WTC11 (cell line): Measurements from ENCODE around the gene WFDC12. TPM values are rescaled to one million over a fixed set of nuclear protein-coding genes. Genes with fewer than 3 reads are reported as not detected.

Source experiments
- ATAC-seq: fragments of 200-7000 bp; cut with Tn5 transposase; 2 replicates; pipeline ENCODE4 v1.10.0; 2021; ENCODE audit warnings: mild to moderate bottlenecking, moderate library complexity
- CTCF ChIA-PET: fragments of 300-600 bp; sonication (Branson Sonifier 250); formaldehyde crosslinking; loops from one replicate; lab custom pipeline; 2021; ENCODE audit warnings: antibody characterized with exemption; lab: Charles Lee
- POLR2A ChIA-PET: fragments of 350-600 bp; sonication (Branson Sonifier 250); formaldehyde crosslinking; loops from one replicate; lab custom pipeline; 2021; ENCODE audit warnings: antibody characterized with exemption; lab: Charles Lee
- DNase-seq: peaks from one replicate; pipeline ENCODE4 v3.0.0; 2021; ENCODE audit warnings: low spot score
- H3K27ac Mint-ChIP-seq: 2 replicates; pipeline ENCODE4 v1.8.0; 2021; ENCODE audit warnings: mixed read lengths
- H3K27me3 Mint-ChIP-seq: 2 replicates; pipeline ENCODE4 v1.8.0; 2021; ENCODE audit warnings: low read depth, mild to moderate bottlenecking, moderate library complexity, mixed read lengths
- H3K36me3 Mint-ChIP-seq: 2 replicates; pipeline ENCODE4 v1.8.0; 2021; ENCODE audit warnings: mixed read lengths
- H3K4me1 Mint-ChIP-seq: 2 replicates; pipeline ENCODE4 v1.8.0; 2022; ENCODE audit warnings: mixed read lengths
- H3K4me3 Mint-ChIP-seq: 2 replicates; pipeline ENCODE4 v1.8.0; 2021; ENCODE audit warnings: mild to moderate bottlenecking, moderate library complexity, mixed read lengths
- H3K9me3 Mint-ChIP-seq: 2 replicates; pipeline ENCODE4 v1.8.0; 2021; ENCODE audit warnings: mixed read lengths
- AFF4 ChIP-seq: sonication (generic); formaldehyde crosslinking; IDR thresholded peaks from 2 replicates; pipeline ENCODE4 v1.8.1; 2023; ENCODE audit warnings: mild to moderate bottlenecking, missing genetic modification reagents, borderline replicate concordance
- AR ChIP-seq: fragments of 250-450 bp; sonication (Bioruptor Pico); IDR thresholded peaks from 2 replicates; pipeline ENCODE4 v1.9.0; 2021; ENCODE audit warnings: mild to moderate bottlenecking
- ATF1 ChIP-seq: sonication (generic); formaldehyde crosslinking; IDR thresholded peaks from 2 replicates; pipeline ENCODE4 v1.8.1; 2023; ENCODE audit warnings: mild to moderate bottlenecking, moderate library complexity, missing genetic modification reagents
- ATF3 ChIP-seq: sonication (generic); formaldehyde crosslinking; conservative IDR thresholded peaks from 2 replicates; pipeline ENCODE4 v1.8.1; 2022; ENCODE audit warnings: mild to moderate bottlenecking, missing genetic modification reagents
- ATF6 ChIP-seq: sonication (generic); formaldehyde crosslinking; IDR thresholded peaks from 2 replicates; pipeline ENCODE4 v1.8.1; 2023; ENCODE audit warnings: mild to moderate bottlenecking, missing genetic modification reagents
- CTCF ChIP-seq: fragments of 200-600 bp; IDR thresholded peaks from 2 replicates; pipeline ENCODE4 v1.8.0; 2022; ENCODE audit warnings: antibody characterized with exemption
- EMX1 ChIP-seq: fragments of 250-450 bp; sonication (Bioruptor Pico); IDR thresholded peaks from 2 replicates; pipeline ENCODE4 v1.8.0; 2021; ENCODE audit warnings: mild to moderate bottlenecking
- GRHL2 ChIP-seq: fragments of 250-450 bp; sonication (Bioruptor Pico); IDR thresholded peaks from 2 replicates; pipeline ENCODE4 v1.8.0; 2022; ENCODE audit warnings: mild to moderate bottlenecking, moderate library complexity; ENCODE audit not compliant: insufficient replicate concordance, severe bottlenecking
- IRF2 ChIP-seq: sonication (generic); formaldehyde crosslinking; IDR thresholded peaks from 2 replicates; pipeline ENCODE4 v1.8.0; 2022; ENCODE audit warnings: low read depth, missing genetic modification reagents, borderline replicate concordance
- JUN ChIP-seq: sonication (generic); formaldehyde crosslinking; IDR thresholded peaks from 2 replicates; pipeline ENCODE4 v1.8.0; 2023; ENCODE audit warnings: mild to moderate bottlenecking, missing genetic modification reagents
- OVOL2 ChIP-seq: fragments of 250-450 bp; sonication (Bioruptor Pico); IDR thresholded peaks from 2 replicates; pipeline ENCODE4 v1.9.0; 2021; ENCODE audit warnings: mild to moderate bottlenecking, borderline replicate concordance
- PRRX2 ChIP-seq: fragments of 250-450 bp; sonication (Bioruptor Pico); IDR thresholded peaks from 2 replicates; pipeline ENCODE4 v1.8.0; 2021; ENCODE audit warnings: mild to moderate bottlenecking
- RELA ChIP-seq: sonication (generic); formaldehyde crosslinking; IDR thresholded peaks from 2 replicates; pipeline ENCODE4 v1.8.1; 2022; ENCODE audit warnings: missing genetic modification reagents, mild to moderate bottlenecking, borderline replicate concordance
- SP1 ChIP-seq: sonication (generic); formaldehyde crosslinking; conservative IDR thresholded peaks from 2 replicates; pipeline ENCODE4 v1.8.1; 2022; ENCODE audit warnings: missing genetic modification reagents
- TEAD4 ChIP-seq: sonication (generic); formaldehyde crosslinking; IDR thresholded peaks from 2 replicates; pipeline ENCODE4 v1.8.0; 2022; ENCODE audit warnings: mild to moderate bottlenecking, missing genetic modification reagents
- TP53 ChIP-seq: sonication (generic); formaldehyde crosslinking; IDR thresholded peaks from 2 replicates; pipeline ENCODE4 v1.8.1; 2023; ENCODE audit warnings: mild to moderate bottlenecking, missing genetic modification reagents
- USF2 ChIP-seq: sonication (generic); formaldehyde crosslinking; IDR thresholded peaks from 2 replicates; pipeline ENCODE4 v1.8.1; 2023; ENCODE audit warnings: mild to moderate bottlenecking, missing genetic modification reagents, moderate library complexity
- ZBTB43 ChIP-seq: sonication (generic); formaldehyde crosslinking; IDR thresholded peaks from 2 replicates; pipeline ENCODE4 v1.8.1; 2023; ENCODE audit warnings: mild to moderate bottlenecking, missing genetic modification reagents
- ZNF396 ChIP-seq: fragments of 250-450 bp; sonication (Bioruptor Pico); IDR thresholded peaks from 2 replicates; pipeline ENCODE4 v1.8.0; 2021; ENCODE audit warnings: mild to moderate bottlenecking, moderate library complexity, borderline replicate concordance
- total RNA-seq: library from RNA; stranded (reverse); gene quantifications from 3 replicates; pipeline ENCODE4 v1.2.3, GENCODE V29; 2021

The WFDC12 gene
- total RNA-seq, 1 experiment from 2014 or later: not detected

GRCh38 chr20:45153752-45154151, 29.5 kb upstream of the WFDC12 start (continued):
- TF ChIP-seq USF2 (CRISPR knock-in tag) (no peak), ZNF396 (CRISPR knock-in tag) (no peak), ATF6 (CRISPR knock-in tag) (no peak), TEAD4 (CRISPR knock-in tag) (no peak), CTCF (no peak), ZBTB43 (no peak), OVOL2 (CRISPR knock-in tag) (no peak)

- peaks cover 40% of the 10 kb centered on the region for H3K27me3 Mint-ChIP-seq
Measured at GRCh38 chr20:45153147-45153546, 28.9 kb upstream of the WFDC12 start.

GRCh38 chr20:45152405-45152804, 28.1 kb upstream of the WFDC12 start:
- POLR2A ChIA-PET: no interaction called here
- ATAC-seq (no peak), DNase-seq (no peak)
- Mint-ChIP-seq H3K9me3 (peaks cover 18% of the 10 kb centered on the region), H3K4me1 (no peaks in the 10 kb centered on the region), H3K4me3 (no peak overlapping the region), H3K36me3 (no peaks in the 10 kb centered on the region), H3K27me3 (peaks cover 32% of the 10 kb centered on the region)
- CTCF ChIA-PET: interaction anchor here (2.3 to 2.5 kb wide), 2 partner anchors 13 to 14 kb away, joined by 12 to 13 read pairs; no protein-coding TSS in a partner anchor
- TF ChIP-seq AFF4 (CRISPR knock-in tag): no peak
- TF ChIP-seq RELA: no peak
- no peak for TF ChIP-seq EMX1 (CRISPR knock-in tag)
- TF ChIP-seq PRRX2 (CRISPR knock-in tag): no peak
- no peak for TF ChIP-seq ATF1 (CRISPR knock-in tag)
- TF ChIP-seq TP53 (CRISPR knock-in tag): no peak
- no peak for TF ChIP-seq GRHL2
- TF ChIP-seq, all 79 proteins: peak for 0
- no peak overlapping the region for H3K27ac Mint-ChIP-seq

More at GRCh38 chr20:45153147-45153546, 28.9 kb upstream of the WFDC12 start:
- no peak overlapping the region for H3K4me3 Mint-ChIP-seq
- ATAC-seq (no peak), DNase-seq (no peak)
- no peaks in the 10 kb centered on the region for H3K36me3 Mint-ChIP-seq
- no peaks in the 10 kb centered on the region for H3K4me1 Mint-ChIP-seq
- CTCF ChIA-PET: interaction anchor here (2.5 kb wide), 1 partner anchor 15 kb away, joined by 13 read pairs; no protein-coding TSS in a partner anchor
- TF ChIP-seq ATF3 (CRISPR knock-in tag) (no peak), AR (CRISPR knock-in tag) (no peak), IRF2 (CRISPR knock-in tag) (no peak), JUN (CRISPR knock-in tag) (no peak), SP1 (no peak)
- POLR2A ChIA-PET: no interaction called here
- H3K27ac Mint-ChIP-seq: no peak overlapping the region
- peaks cover 18% of the 10 kb centered on the region for H3K9me3 Mint-ChIP-seq
